C4-2B (cell line): ENCODE measurements around the gene RACGAP1.

Experiments used
- H3K27ac ChIP-seq: fragments of 450-650 bp; 2 replicates; pipeline ENCODE4 v1.5.1; 2017
- CTCF ChIP-seq: fragments of 450-650 bp; conservative IDR thresholded peaks from 2 replicates; pipeline ENCODE4 v1.5.1; 2017; ENCODE audit warnings: mild to moderate bottlenecking
- ZFX ChIP-seq: fragments of 450-650 bp; IDR thresholded peaks from 2 replicates; pipeline ENCODE4 v1.6.1; 2017

Gene RACGAP1

GRCh38 chr12:50016501-50017475, 8.5 kb downstream of the RACGAP1 start:
- no peak overlapping the region for H3K27ac ChIP-seq
- TF ChIP-seq CTCF (no peak), ZFX (no peak)

- no peak overlapping the region for H3K27ac ChIP-seq
- TF ChIP-seq ZFX (no peak), CTCF (no peak)
Measured at GRCh38 chr12:50014342-50014741, 11.0 kb downstream of the RACGAP1 start.

- H3K27ac ChIP-seq = no peak overlapping the region
- TF ChIP-seq CTCF (no peak), ZFX (no peak)
Measured at GRCh38 chr12:50013361-50014147, 11.7 kb downstream of the RACGAP1 start.

GRCh38 chr12:50006754-50007442, 18.4 kb downstream of the RACGAP1 start:
- no peak overlapping the region for H3K27ac ChIP-seq
- TF ChIP-seq CTCF (no peak), ZFX (no peak)

GRCh38 chr12:50006280-50006679, 19.0 kb downstream of the RACGAP1 start:
- H3K27ac ChIP-seq = no peak overlapping the region
- TF ChIP-seq CTCF (no peak), ZFX (no peak)

- TF ChIP-seq ZFX (no peak), CTCF (no peak)
- no peak overlapping the region for H3K27ac ChIP-seq
Measured at GRCh38 chr12:50005175-50005574, 20.1 kb downstream of the RACGAP1 start.
